Measurements from ENCODE around the gene LAMB1. TPM values are rescaled to one million over a fixed set of nuclear protein-coding genes. Genes with fewer than 3 reads are reported as not detected.

LAMB1 gene
- total RNA-seq, 1 donor: 410 TPM

DNA sequence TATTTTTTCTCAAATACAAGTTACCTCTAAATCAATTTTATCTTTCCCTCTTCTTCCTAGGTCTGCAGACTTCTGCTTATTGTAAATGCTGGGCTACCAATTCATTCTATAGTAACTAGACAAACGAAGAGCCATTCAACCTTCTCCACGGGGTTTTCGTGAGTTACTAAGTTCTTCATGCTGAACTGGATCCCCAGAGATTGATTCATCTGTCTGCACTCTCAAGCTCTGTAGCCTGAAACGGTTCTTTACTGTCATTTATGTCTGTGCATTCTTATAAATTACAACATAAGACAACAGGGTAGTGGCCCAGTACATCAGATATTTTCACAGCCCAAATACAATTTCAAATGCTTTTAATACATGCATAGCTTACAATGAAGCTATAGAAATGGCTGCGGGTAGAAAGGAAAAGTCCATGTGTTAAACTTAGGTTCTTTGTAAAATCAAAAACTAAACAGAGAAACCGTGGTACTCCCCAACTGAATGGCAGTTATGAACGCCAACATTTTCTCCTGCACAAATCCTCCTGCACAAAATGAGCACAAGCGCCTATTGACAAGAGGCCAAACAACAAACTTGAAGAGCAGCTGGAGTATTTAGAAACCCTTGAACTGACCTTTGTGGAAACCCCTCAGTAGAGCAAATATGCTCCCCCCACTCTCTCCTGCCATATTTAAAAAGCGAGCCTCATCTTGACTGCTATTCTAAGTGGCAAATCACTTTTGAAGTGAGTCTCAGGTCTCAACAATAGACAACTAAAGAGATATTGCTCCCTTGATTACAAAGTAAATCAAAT, 20.7 kb downstream of the LAMB1 start:
- Histone ChIP-seq H3K4me1 (ENCODE audit: insufficient read depth, low read length) (no peaks in the 10 kb centered on the region), H3K27me3 (ENCODE audit: insufficient read depth, low read length) (no peaks in the 10 kb centered on the region), H3K4me2 (ENCODE audit: insufficient read depth, low read length) (no peak overlapping the region), H3K9me3 (ENCODE audit: low read depth, low read length) (no peaks in the 10 kb centered on the region), H3K27ac (ENCODE audit: low read depth, low read length) (no peak overlapping the region), H3K4me3 (ENCODE audit: insufficient read depth, low read length) (no peak overlapping the region), H3K79me2 (ENCODE audit: insufficient read depth, low read length) (peaks cover 40% of the 10 kb centered on the region), H4K20me1 (ENCODE audit: insufficient read depth, low read length) (peaks cover 11% of the 10 kb centered on the region), H2AFZ (ENCODE audit: low read length) (no peak overlapping the region), H3K36me3 (ENCODE audit: insufficient read depth, low read length) (peaks cover 86% of the 10 kb centered on the region)
- DNase-seq (ENCODE audit: insufficient read length, low spot score, missing footprints): no peak
- TF ChIP-seq CTCF (IDR thresholded peaks at IDR 0.05; ENCODE audit: extremely low read depth, low read depth, low read length): no peak

GRCh38 chr7:107981466-107981865, 21.5 kb downstream of the LAMB1 start:
- H3K4me2 ChIP-seq (ENCODE audit: insufficient read depth, low read length): no peak overlapping the region
- H3K36me3 ChIP-seq (ENCODE audit: insufficient read depth, low read length): peaks cover 85% of the 10 kb centered on the region
- DNase-seq (ENCODE audit: insufficient read length, low spot score, missing footprints): no peak
- peaks cover 33% of the 10 kb centered on the region for H3K79me2 ChIP-seq (ENCODE audit: insufficient read depth, low read length)
- TF ChIP-seq CTCF (IDR thresholded peaks at IDR 0.05; ENCODE audit: extremely low read depth, low read depth, low read length): no peak
- H3K27me3 ChIP-seq (ENCODE audit: insufficient read depth, low read length): no peaks in the 10 kb centered on the region
- no peak overlapping the region for H3K4me3 ChIP-seq (ENCODE audit: insufficient read depth, low read length)
- H4K20me1 ChIP-seq (ENCODE audit: insufficient read depth, low read length): peaks cover 6% of the 10 kb centered on the region
- H3K27ac ChIP-seq (ENCODE audit: low read depth, low read length): no peak overlapping the region
- H2AFZ ChIP-seq (ENCODE audit: low read length): no peak overlapping the region
- H3K9me3 ChIP-seq (ENCODE audit: low read depth, low read length): no peaks in the 10 kb centered on the region
- H3K4me1 ChIP-seq (ENCODE audit: insufficient read depth, low read length): no peaks in the 10 kb centered on the region

DNA sequence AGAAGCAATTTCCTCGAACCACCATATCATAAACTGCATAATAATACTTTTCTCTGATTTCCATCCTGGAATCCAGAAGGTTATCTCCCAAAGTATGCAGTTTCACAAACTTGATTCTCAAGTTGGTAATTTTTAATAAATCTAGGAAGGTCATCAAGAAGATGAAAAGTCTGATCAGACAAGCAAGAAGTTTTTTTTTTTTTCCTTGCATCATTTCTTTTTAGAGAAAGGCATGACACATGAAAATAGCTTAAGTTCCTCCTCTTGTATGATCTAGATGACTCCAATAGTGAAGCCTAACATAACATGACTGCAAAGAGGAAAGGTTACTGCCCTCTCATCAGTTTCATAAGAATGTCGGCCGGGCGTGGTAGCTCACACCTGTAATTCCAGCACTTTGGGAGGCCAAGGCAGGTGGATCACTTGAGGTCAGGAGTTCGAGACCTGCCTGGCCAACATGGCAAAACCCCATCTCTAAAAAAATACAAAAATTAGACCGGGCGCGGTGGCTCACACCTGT, 22.2 kb downstream of the LAMB1 start:
- peaks cover 85% of the 10 kb centered on the region for H3K36me3 ChIP-seq (ENCODE audit: insufficient read depth, low read length)

More for the DNA sequence above, 22.2 kb downstream of the LAMB1 start:
- Histone ChIP-seq H4K20me1 (ENCODE audit: insufficient read depth, low read length) (peaks cover 6% of the 10 kb centered on the region), H3K4me2 (ENCODE audit: insufficient read depth, low read length) (no peak overlapping the region), H3K27me3 (ENCODE audit: insufficient read depth, low read length) (no peaks in the 10 kb centered on the region), H3K4me3 (ENCODE audit: insufficient read depth, low read length) (no peak overlapping the region), H3K79me2 (ENCODE audit: insufficient read depth, low read length) (peaks cover 31% of the 10 kb centered on the region), H2AFZ (ENCODE audit: low read length) (no peak overlapping the region), H3K9me3 (ENCODE audit: low read depth, low read length) (no peaks in the 10 kb centered on the region), H3K4me1 (ENCODE audit: insufficient read depth, low read length) (no peaks in the 10 kb centered on the region), H3K27ac (ENCODE audit: low read depth, low read length) (no peak overlapping the region)
- DNase-seq (ENCODE audit: insufficient read length, low spot score, missing footprints): peak; percentile 17
- no peak for TF ChIP-seq CTCF (IDR thresholded peaks at IDR 0.05; ENCODE audit: extremely low read depth, low read depth, low read length)
